Stimulated activated naive B cell treated with anti-CD40 and anti-IgM and Interleukin-4, amounts not matched to agents 10 μg/mL and 1 μg/mL and 100 μg/mL, for 72 hours (primary cell): Measurements from ENCODE around the gene SMIM38.
A peak's percentile ranks its signal among the peaks of the same experiment; 100 is the strongest.

Source experiments
- ATAC-seq, 2 donors: fragments of 150-1000 bp; cut with Tn5 transposase; replicated peaks; 2 replicates each; pipeline ENCODE4 v1.10.0; 2021; ENCODE audit warnings: moderate library complexity in 1 of 2
- DNase-seq: peaks from one replicate; pipeline ENCODE4 v3.0.0; 2021
- H3K27ac Mint-ChIP-seq: one replicate; pipeline ENCODE4 v1.8.0; 2022; ENCODE audit warnings: mild to moderate bottlenecking, mixed read lengths
- H3K27me3 Mint-ChIP-seq, 2 donors: one replicate each; pipeline ENCODE4 v1.8.0; 2022; ENCODE audit warnings: mixed read lengths in 2 of 2
- H3K36me3 Mint-ChIP-seq, 2 donors: one replicate each; pipeline ENCODE4 v1.8.0; 2022; ENCODE audit warnings: mixed read lengths in 2 of 2, mild to moderate bottlenecking in 1 of 2
- H3K4me1 Mint-ChIP-seq, 2 donors: one replicate each; pipeline ENCODE4 v1.8.0; 2022; ENCODE audit warnings: mixed read lengths in 2 of 2, mild to moderate bottlenecking in 1 of 2
- H3K4me3 Mint-ChIP-seq, 2 donors: one replicate each; pipeline ENCODE4 v1.8.0; 2022; ENCODE audit warnings: mild to moderate bottlenecking in 2 of 2, mixed read lengths in 2 of 2, moderate library complexity in 1 of 2
- H3K9me3 Mint-ChIP-seq, 2 donors: one replicate each; pipeline ENCODE4 v1.8.0; 2022; ENCODE audit warnings: mixed read lengths in 2 of 2, mild to moderate bottlenecking in 1 of 2

SMIM38 gene

GRCh38 chr11:69180226-69180625 lies 24.5 kb downstream of the SMIM38 start:
- ATAC-seq (no peak), DNase-seq (no peak)
- no peak overlapping the region for H3K4me3 Mint-ChIP-seq
- H3K9me3 Mint-ChIP-seq, result peaks cover 4 to 6% of the 10 kb centered on the region in 2 donors
- peaks cover 4 to 7% of the 10 kb centered on the region in 2 donors for H3K4me1 Mint-ChIP-seq
- peaks cover 17 to 37% of the 10 kb centered on the region in 2 donors for H3K27me3 Mint-ChIP-seq
- no peak overlapping the region for H3K27ac Mint-ChIP-seq
- H3K36me3 Mint-ChIP-seq, result no peaks in the 10 kb centered on the region

GRCh38 chr11:69180726-69181125 lies 25.0 kb downstream of the SMIM38 start:
- Mint-ChIP-seq H3K27me3 (peaks cover 17 to 36% of the 10 kb centered on the region in 2 donors), H3K4me1 (peaks cover 4 to 7% of the 10 kb centered on the region in 2 donors), H3K27ac (no peak overlapping the region), H3K36me3 (no peaks in the 10 kb centered on the region), H3K9me3 (peaks cover under 1 to 6% of the 10 kb centered on the region in 2 donors), H3K4me3 (no peak overlapping the region)
- ATAC-seq (no peak), DNase-seq (no peak)

GRCh38 chr11:69183613-69184012 lies 27.9 kb downstream of the SMIM38 start:
- H3K27ac Mint-ChIP-seq, result no peak overlapping the region

GRCh38 chr11:69186316-69187260 lies 30.9 kb downstream of the SMIM38 start:
- ATAC-seq, result no peak
- Mint-ChIP-seq H3K9me3 (peaks cover 11 to 18% of the 10 kb centered on the region in 2 donors), H3K27me3 (peaks cover 13 to 17% of the 10 kb centered on the region in 2 donors), H3K4me1 (peaks cover 7% of the 10 kb centered on the region in 2 donors), H3K27ac (no peak overlapping the region), H3K4me3 (no peak overlapping the region), H3K36me3 (peaks cover 0 to 8% of the 10 kb centered on the region in 2 donors)
- DNase-seq, result no peak

More at GRCh38 chr11:69183613-69184012, 27.9 kb downstream of the SMIM38 start:
- ATAC-seq, result peak; percentile 62 to 85
- H3K27me3 Mint-ChIP-seq, result peaks cover 15 to 34% of the 10 kb centered on the region in 2 donors
- no peak overlapping the region for H3K4me3 Mint-ChIP-seq
- peak; percentile 7 for DNase-seq
- peaks cover 5 to 16% of the 10 kb centered on the region in 2 donors for H3K9me3 Mint-ChIP-seq
- peaks cover 7% of the 10 kb centered on the region in 2 donors for H3K4me1 Mint-ChIP-seq
- peaks cover 0 to 3% of the 10 kb centered on the region in 2 donors for H3K36me3 Mint-ChIP-seq

- H3K36me3 Mint-ChIP-seq, result peaks cover 0 to 8% of the 10 kb centered on the region in 2 donors
- peaks cover 7% of the 10 kb centered on the region in 2 donors for H3K4me1 Mint-ChIP-seq
- ATAC-seq (no peak), DNase-seq (no peak)
- H3K27ac Mint-ChIP-seq, result no peak overlapping the region
- peaks cover 15 to 19% of the 10 kb centered on the region in 2 donors for H3K27me3 Mint-ChIP-seq
- no peak overlapping the region for H3K4me3 Mint-ChIP-seq
- H3K9me3 Mint-ChIP-seq, result peaks cover 11 to 18% of the 10 kb centered on the region in 2 donors
These were observed 31.9 kb downstream of the SMIM38 start for GRCh38 chr11:69187540-69188065.

- peaks cover 11 to 18% of the 10 kb centered on the region in 2 donors for H3K9me3 Mint-ChIP-seq
- H3K27me3 Mint-ChIP-seq, result peaks cover 10 to 18% of the 10 kb centered on the region in 2 donors
- no peak overlapping the region for H3K4me3 Mint-ChIP-seq
- peaks cover 0 to 2% of the 10 kb centered on the region in 2 donors for H3K4me1 Mint-ChIP-seq
- DNase-seq, result no peak
- H3K27ac Mint-ChIP-seq, result no peak overlapping the region
- ATAC-seq, result no peak
- H3K36me3 Mint-ChIP-seq, result peaks cover 0 to 8% of the 10 kb centered on the region in 2 donors
These were observed 33.3 kb downstream of the SMIM38 start for GRCh38 chr11:69189059-69189458.

- Mint-ChIP-seq H3K27ac (no peak overlapping the region), H3K27me3 (peaks cover 16 to 27% of the 10 kb centered on the region in 2 donors), H3K9me3 (peaks cover 19 to 29% of the 10 kb centered on the region in 2 donors), H3K36me3 (peaks cover 0 to 13% of the 10 kb centered on the region in 2 donors), H3K4me3 (no peak overlapping the region), H3K4me1 (peaks cover 0 to 2% of the 10 kb centered on the region in 2 donors)
- ATAC-seq, result no peak
- no peak for DNase-seq
These were observed 35.2 kb downstream of the SMIM38 start for GRCh38 chr11:69190796-69191536.

- Mint-ChIP-seq H3K9me3 (peaks cover 19 to 29% of the 10 kb centered on the region in 2 donors), H3K36me3 (peaks cover 0 to 13% of the 10 kb centered on the region in 2 donors), H3K27ac (no peak overlapping the region), H3K4me3 (no peak overlapping the region), H3K27me3 (peaks cover 16 to 27% of the 10 kb centered on the region in 2 donors), H3K4me1 (peaks cover 0 to 2% of the 10 kb centered on the region in 2 donors)
- DNase-seq, result no peak
- no peak for ATAC-seq
These were observed 36.6 kb downstream of the SMIM38 start for GRCh38 chr11:69192301-69192721.

- no peak for ATAC-seq
- DNase-seq, result no peak
- Mint-ChIP-seq H3K36me3 (peaks cover 0 to 13% of the 10 kb centered on the region in 2 donors), H3K9me3 (peaks cover 17 to 23% of the 10 kb centered on the region in 2 donors), H3K27me3 (peaks cover 16 to 27% of the 10 kb centered on the region in 2 donors), H3K4me3 (no peak overlapping the region), H3K27ac (no peak overlapping the region), H3K4me1 (no peaks in the 10 kb centered on the region)
These were observed 37.4 kb downstream of the SMIM38 start for GRCh38 chr11:69193151-69193550.

- Mint-ChIP-seq H3K27ac (no peak overlapping the region), H3K4me3 (no peak overlapping the region), H3K36me3 (peaks cover 0 to 10% of the 10 kb centered on the region in 2 donors), H3K27me3 (peaks cover 18 to 29% of the 10 kb centered on the region in 2 donors), H3K9me3 (peaks cover 14 to 19% of the 10 kb centered on the region in 2 donors), H3K4me1 (peaks cover 0 to under 1% of the 10 kb centered on the region in 2 donors)
- DNase-seq (no peak), ATAC-seq (no peak)
These were observed 37.9 kb downstream of the SMIM38 start for GRCh38 chr11:69193629-69194028.

GRCh38 chr11:69194396-69194795 lies 38.7 kb downstream of the SMIM38 start:
- peaks cover 0 to 8% of the 10 kb centered on the region in 2 donors for H3K4me1 Mint-ChIP-seq
- peaks cover 26 to 29% of the 10 kb centered on the region in 2 donors for H3K27me3 Mint-ChIP-seq
- H3K4me3 Mint-ChIP-seq, result no peak overlapping the region
- DNase-seq (no peak), ATAC-seq (no peak)
- H3K27ac Mint-ChIP-seq, result no peak overlapping the region
- peaks cover 12 to 14% of the 10 kb centered on the region in 2 donors for H3K9me3 Mint-ChIP-seq
- H3K36me3 Mint-ChIP-seq, result peaks cover 0 to 5% of the 10 kb centered on the region in 2 donors

GRCh38 chr11:69194956-69195355 lies 39.2 kb downstream of the SMIM38 start:
- Mint-ChIP-seq H3K27me3 (peaks cover 28 to 31% of the 10 kb centered on the region in 2 donors), H3K4me1 (peaks cover 0 to 11% of the 10 kb centered on the region in 2 donors), H3K27ac (no peak overlapping the region), H3K9me3 (peaks cover 11 to 13% of the 10 kb centered on the region in 2 donors), H3K4me3 (no peak overlapping the region), H3K36me3 (peaks cover 0 to 5% of the 10 kb centered on the region in 2 donors)
- DNase-seq (no peak), ATAC-seq (no peak)

- peaks cover 28 to 34% of the 10 kb centered on the region in 2 donors for H3K27me3 Mint-ChIP-seq
- no peak overlapping the region for H3K27ac Mint-ChIP-seq
- peaks cover 0 to 5% of the 10 kb centered on the region in 2 donors for H3K36me3 Mint-ChIP-seq
- DNase-seq (no peak), ATAC-seq (no peak)
- H3K9me3 Mint-ChIP-seq, result peaks cover 11 to 13% of the 10 kb centered on the region in 2 donors
- H3K4me3 Mint-ChIP-seq, result no peak overlapping the region
- H3K4me1 Mint-ChIP-seq, result peaks cover 0 to 11% of the 10 kb centered on the region in 2 donors
These were observed 40.4 kb downstream of the SMIM38 start for GRCh38 chr11:69195824-69196782.
